Measurements from ENCODE around the gene PHYKPL. TPM values are rescaled to one million over a fixed set of nuclear protein-coding genes. Genes with fewer than 3 reads are reported as not detected.
"Not testable (repeated sequence)": the region's sequence is repeated elsewhere in the genome, so short reads cannot be mapped to it uniquely, and the experiment has no call there.

Gene PHYKPL
- total RNA-seq, 1 experiment from 2014 or later = 14.1 TPM

- DNase-seq (ENCODE audit: low read depth) = no peak
These were observed 31.4 kb upstream of the PHYKPL start for GRCh38 chr5:178264044-178264443.

GRCh38 chr5:178261666-178262600 is 29.3 kb upstream of the PHYKPL start:
- DNase-seq (ENCODE audit: low read depth) = no peak

- DNase-seq (ENCODE audit: low read depth) = peak; percentile 41
These were observed 27.3 kb upstream of the PHYKPL start for GRCh38 chr5:178259623-178260536.

- DNase-seq (ENCODE audit: low read depth) = no peak
These were observed 25.0 kb upstream of the PHYKPL start for GRCh38 chr5:178257650-178258049.

- no peak for DNase-seq (ENCODE audit: low read depth)
These were observed 24.1 kb upstream of the PHYKPL start for GRCh38 chr5:178256746-178257145.

- DNase-seq (ENCODE audit: low read depth) = not testable (repeated sequence)
These were observed 21.0 kb upstream of the PHYKPL start for GRCh38 chr5:178253632-178254031.

- no peak for DNase-seq (ENCODE audit: low read depth)
These were observed 19.7 kb upstream of the PHYKPL start for GRCh38 chr5:178252258-178252657.

- DNase-seq (ENCODE audit: low read depth) = no peak
These were observed 17.7 kb upstream of the PHYKPL start for GRCh38 chr5:178250263-178250662.

GRCh38 chr5:178249191-178249989 is 16.8 kb upstream of the PHYKPL start:
- DNase-seq (ENCODE audit: low read depth) = peak; percentile 80

- DNase-seq (ENCODE audit: low read depth) = no peak
These were observed 16.1 kb upstream of the PHYKPL start for GRCh38 chr5:178248750-178249149.

GRCh38 chr5:178247481-178248456 is 15.2 kb upstream of the PHYKPL start:
- no peak for DNase-seq (ENCODE audit: low read depth)

- DNase-seq (ENCODE audit: low read depth) = no peak
These were observed 14.2 kb upstream of the PHYKPL start for GRCh38 chr5:178246624-178247279.

GRCh38 chr5:178245389-178245788 is 12.8 kb upstream of the PHYKPL start:
- DNase-seq (ENCODE audit: low read depth) = no peak

- no peak for DNase-seq (ENCODE audit: low read depth)
These were observed 12.0 kb upstream of the PHYKPL start for GRCh38 chr5:178244576-178244975.

GRCh38 chr5:178242416-178242815 is 9.8 kb upstream of the PHYKPL start:
- no peak for DNase-seq (ENCODE audit: low read depth)

GRCh38 chr5:178241688-178242231 is 9.2 kb upstream of the PHYKPL start:
- DNase-seq (ENCODE audit: low read depth) = no peak

- no peak for DNase-seq (ENCODE audit: low read depth)
These were observed 8.6 kb upstream of the PHYKPL start for GRCh38 chr5:178241231-178241663.

GRCh38 chr5:178240766-178241165 is 8.2 kb upstream of the PHYKPL start:
- DNase-seq (ENCODE audit: low read depth) = no peak

- no peak for DNase-seq (ENCODE audit: low read depth)
These were observed 7.7 kb upstream of the PHYKPL start for GRCh38 chr5:178240341-178240741.
